ENCODE results near the gene C16orf74. TPM values are rescaled to one million over a fixed set of nuclear protein-coding genes. Genes with fewer than 3 reads are reported as not detected.

C16orf74 gene
- 0.66 and 0.98 TPM in 2 replicates for total RNA-seq

- intact Hi-C loops (cut with micrococcal nuclease), result no loop called here
Measured at GRCh38 chr16:85750827-85751697, at the start of gene C16orf74. TSS of gene C16orf74 (minus strand) at chr16:85751096. CDS start at chr16:85735217, 15,879 bp downstream.

DNA sequence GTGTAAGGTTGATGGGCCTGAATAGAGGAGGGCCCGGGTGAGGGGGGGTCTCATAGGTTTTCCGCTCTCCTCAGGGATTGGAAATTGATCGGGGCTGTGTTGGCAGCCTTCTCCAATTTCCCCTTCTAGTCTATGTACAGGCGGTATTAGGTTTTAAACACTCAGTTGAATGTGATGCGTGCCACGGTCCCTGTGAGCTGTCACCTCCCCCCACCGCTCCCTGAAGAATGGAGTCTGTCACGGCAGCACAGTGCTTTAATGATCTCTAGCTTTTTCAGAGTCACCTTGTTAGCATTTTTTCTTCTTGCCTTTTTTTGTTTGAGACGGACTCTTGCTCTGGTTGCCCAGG is 49.4 kb upstream of the C16orf74 start:
- intact Hi-C loops (cut with micrococcal nuclease), result loop anchor here (1.0 to 2.0 kb wide), 2 partner anchors 103 to 245 kb away; no protein-coding TSS in a partner anchor

GRCh38 chr16:85799497-85800320 is 48.8 kb upstream of the C16orf74 start, which contains the start of the genes COX4I1 and EMC8:
TSS of gene COX4I1 (plus strand) at chr16:85799695. CDS start at chr16:85801206, 1,511 bp downstream.
TSS of gene EMC8 (minus strand) at chr16:85799544. CDS start at chr16:85799295, 249 bp downstream.
- intact Hi-C loops (cut with micrococcal nuclease), result loop anchor here (1.0 to 5.0 kb wide), 8 partner anchors 20 to 787 kb away; partner anchors contain the start of gene ZDHHC7

GRCh38 chr16:85798901-85799496 is 48.1 kb upstream of the C16orf74 start:
- intact Hi-C loops (cut with micrococcal nuclease), result loop anchor here (1.0 to 5.0 kb wide), 6 partner anchors 20 to 787 kb away; partner anchors contain the start of gene ZDHHC7

- intact Hi-C loops (cut with micrococcal nuclease), result loop anchor here (2.0 to 5.0 kb wide), 3 partner anchors 488 to 786 kb away; partner anchors contain the start of gene ZDHHC7
Measured at GRCh38 chr16:85798283-85798776, 47.4 kb upstream of the C16orf74 start.

DNA sequence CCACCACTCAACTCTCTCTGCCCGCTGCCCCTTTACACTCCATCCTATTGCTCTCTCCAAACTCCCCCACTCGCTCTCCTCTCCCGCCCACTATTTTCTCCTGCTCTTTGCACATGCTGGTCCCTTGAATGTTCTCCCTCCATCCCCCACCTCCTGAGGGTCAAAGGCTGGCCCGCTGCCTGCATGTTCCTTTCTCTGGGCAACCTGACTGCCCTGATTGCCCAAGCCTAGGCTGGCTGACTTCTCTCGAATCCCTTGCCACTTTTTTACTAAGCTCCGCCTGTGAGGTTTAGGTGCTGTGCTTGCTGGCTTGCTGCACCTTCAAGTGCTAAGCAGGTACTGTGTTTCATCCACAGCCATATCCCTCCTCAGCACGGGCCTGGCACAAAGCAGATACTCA is 45.7 kb upstream of the C16orf74 start:
- intact Hi-C loops (cut with micrococcal nuclease), result loop anchor here (5.0 kb wide), 1 partner anchor 784 kb away; the partner anchor contains the start of gene ZDHHC7

DNA sequence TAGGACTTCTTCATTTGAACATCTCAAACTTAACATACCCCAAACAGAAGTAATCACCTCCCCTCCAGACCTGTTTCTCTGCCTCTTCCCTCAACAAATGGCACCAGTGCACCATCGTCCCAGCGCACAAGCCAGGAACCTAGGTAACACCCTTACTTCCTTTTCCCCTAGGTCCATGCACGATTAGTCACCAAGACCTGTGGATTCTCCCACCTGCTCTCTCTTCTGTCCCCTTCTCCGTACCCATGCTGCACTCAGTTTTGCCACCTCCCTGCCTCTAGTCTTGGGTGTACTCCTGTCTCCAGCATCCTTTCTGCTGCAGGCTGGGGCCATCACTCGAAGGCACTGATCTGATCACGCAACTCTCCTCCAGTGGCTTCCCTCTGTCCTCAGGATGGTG is 45.3 kb upstream of the C16orf74 start:
- intact Hi-C loops (cut with micrococcal nuclease), result loop anchor here (5.0 kb wide), 1 partner anchor 784 kb away; the partner anchor contains the start of gene ZDHHC7

- intact Hi-C loops (cut with micrococcal nuclease), result loop anchor here (5.0 kb wide), 1 partner anchor 782 kb away; the partner anchor contains the start of gene ZDHHC7
Measured at GRCh38 chr16:85794696-85795095, 43.8 kb upstream of the C16orf74 start.

DNA sequence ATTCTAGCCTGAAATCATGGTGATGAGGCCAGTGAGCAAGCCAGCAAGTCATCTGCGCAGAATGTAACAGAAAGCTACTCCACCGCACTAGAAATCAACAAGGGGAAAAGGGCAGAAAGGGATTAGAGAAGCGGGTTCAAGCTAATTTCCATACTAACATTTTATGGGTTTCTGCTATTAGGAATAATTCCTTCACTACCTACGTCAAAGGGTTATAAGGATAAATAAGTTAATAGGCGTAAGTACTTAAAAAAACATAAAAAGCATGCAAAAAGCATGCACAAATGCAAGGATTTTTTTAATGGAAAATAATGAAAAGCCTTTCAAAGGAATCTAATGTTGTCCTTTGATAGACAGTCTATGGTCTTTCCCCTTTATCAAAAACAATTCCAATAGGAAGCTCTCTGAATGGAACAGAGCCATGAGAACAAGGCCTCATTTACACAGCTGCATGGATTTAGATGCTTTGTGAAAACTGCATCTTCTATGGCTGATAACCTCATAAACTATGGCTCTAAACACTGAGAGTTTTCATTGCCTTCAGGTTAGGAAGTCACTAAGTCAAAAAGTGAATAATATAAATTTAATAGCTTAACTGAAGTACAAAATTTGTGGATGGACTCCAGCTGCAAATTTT is 42.9 kb upstream of the C16orf74 start:
- intact Hi-C loops (cut with micrococcal nuclease), result no loop called here

- intact Hi-C loops (cut with micrococcal nuclease), result no loop called here
Measured at GRCh38 chr16:85789773-85790172, 38.9 kb upstream of the C16orf74 start.

DNA sequence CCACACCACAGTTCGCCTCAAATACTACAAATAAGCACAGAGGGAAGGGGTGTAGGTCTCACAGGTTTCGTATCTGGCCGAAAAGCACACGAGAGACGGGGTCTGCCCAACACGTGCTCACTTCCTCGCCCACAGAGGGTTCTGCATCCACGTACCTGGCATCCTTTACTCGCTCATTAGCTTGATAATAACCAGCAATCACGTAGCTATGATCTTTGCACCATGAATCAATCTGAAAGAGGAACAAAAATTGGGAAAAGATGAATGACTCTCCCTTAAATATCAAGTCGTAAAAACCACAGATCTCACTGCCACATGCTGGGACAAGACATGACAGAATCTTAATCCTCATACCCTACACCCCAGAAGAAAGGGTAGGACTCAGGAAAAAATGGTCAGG is 37.9 kb upstream of the C16orf74 start:
- intact Hi-C loops (cut with micrococcal nuclease), result no loop called here

GRCh38 chr16:85785927-85786326 is 35.0 kb upstream of the C16orf74 start:
- intact Hi-C loops (cut with micrococcal nuclease), result no loop called here

DNA sequence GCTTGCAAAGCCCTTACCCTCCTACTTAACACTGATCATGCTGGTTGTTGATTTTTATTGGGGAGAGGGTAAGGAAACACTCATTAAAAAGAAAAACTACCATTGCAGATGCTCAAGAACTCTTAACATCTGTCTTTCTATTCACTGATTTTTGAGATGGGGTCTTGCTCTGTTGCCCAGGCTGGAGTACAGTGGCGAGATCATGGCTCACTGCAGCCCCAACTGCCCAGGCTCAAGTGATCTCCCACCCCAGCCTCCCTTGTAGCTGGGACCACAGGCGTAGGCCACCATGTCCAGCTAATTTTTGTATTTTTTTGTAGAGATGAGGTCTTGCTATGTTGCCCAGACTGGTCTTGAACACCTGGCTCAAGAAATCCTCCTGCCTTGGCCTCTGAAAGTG is 33.9 kb upstream of the C16orf74 start:
- intact Hi-C loops (cut with micrococcal nuclease), result no loop called here

DNA sequence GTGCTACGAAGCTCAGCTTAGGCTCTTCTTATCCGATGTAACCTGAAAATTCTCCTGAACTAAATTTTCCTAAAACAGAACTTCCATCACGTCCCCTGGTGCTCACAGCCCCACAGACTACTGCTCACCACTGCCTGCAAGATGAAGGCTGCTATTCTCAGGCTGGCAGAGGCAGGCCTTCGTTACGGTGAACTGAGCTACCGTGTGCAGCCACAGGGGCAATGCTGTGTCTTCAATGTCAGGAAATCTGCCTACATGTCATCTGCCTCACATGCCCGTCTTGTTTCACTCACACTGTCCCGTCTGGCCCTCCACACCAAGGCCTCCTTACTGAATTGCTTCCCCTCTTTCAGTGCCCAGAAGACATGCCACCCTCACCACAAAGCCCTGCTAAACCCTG is 32.5 kb upstream of the C16orf74 start:
- intact Hi-C loops (cut with micrococcal nuclease), result no loop called here

GRCh38 chr16:85782451-85782850 is 31.6 kb upstream of the C16orf74 start:
- intact Hi-C loops (cut with micrococcal nuclease), result no loop called here

- intact Hi-C loops (cut with micrococcal nuclease), result no loop called here
Measured at GRCh38 chr16:85781695-85782370, 30.9 kb upstream of the C16orf74 start.

DNA sequence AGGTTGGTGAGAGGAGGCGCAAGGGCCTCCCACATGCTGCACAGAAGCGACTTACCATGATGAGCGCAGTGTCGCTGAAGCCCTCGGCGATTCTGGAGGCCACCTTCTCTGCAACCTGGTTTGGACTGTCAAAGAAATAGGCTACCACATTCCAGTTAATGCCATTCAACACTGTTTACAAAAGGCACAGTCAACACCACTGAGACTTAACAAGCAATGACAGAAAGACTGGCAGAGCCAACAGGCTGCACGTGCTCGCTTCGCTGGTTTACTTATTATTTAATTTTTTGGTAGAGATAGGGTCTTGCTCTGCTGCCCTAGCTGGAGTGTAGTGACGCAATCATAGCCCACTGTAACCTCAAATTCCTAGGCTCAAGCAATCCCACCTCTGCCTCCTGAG is 30.3 kb upstream of the C16orf74 start:
- intact Hi-C loops (cut with micrococcal nuclease), result no loop called here

DNA sequence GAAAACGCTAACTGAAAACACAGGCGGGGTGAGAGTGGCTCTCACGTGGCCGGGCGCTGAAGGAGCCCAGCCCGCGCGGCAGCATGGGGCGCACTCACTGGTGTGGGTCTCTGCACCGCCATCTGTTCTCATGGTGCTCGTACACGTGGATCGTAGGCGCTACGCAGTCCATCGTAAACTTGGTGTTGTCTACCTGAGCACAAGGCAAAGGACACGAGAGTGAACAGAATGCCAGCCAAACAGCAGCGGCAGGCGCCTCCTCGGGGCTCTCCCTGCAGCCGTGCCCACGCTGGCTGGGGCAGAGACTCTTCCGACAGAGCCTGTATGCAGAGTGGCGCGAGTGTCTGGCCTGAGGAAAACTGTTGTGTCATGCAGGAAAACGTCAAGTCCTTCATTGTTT is 29.4 kb upstream of the C16orf74 start:
- intact Hi-C loops (cut with micrococcal nuclease), result no loop called here

GRCh38 chr16:85778873-85779272 is 28.0 kb upstream of the C16orf74 start:
- intact Hi-C loops (cut with micrococcal nuclease), result no loop called here
